Stomach smooth muscle (tissue), 2 donors: ENCODE results near the gene CIP2A.
A peak's percentile ranks its signal among the peaks of the same experiment; 100 is the strongest.

Source experiments
- H3K27ac ChIP-seq: one replicate; pipeline ENCODE4 v1.7.0; 2013; ENCODE audit warnings: mild to moderate bottlenecking, low read length, inconsistent platforms
- H3K27me3 ChIP-seq, 2 donors: one replicate each; pipeline ENCODE4 v1.7.0; 2013; ENCODE audit warnings: low read length in 2 of 2; ENCODE audit not compliant: insufficient read depth in 2 of 2, control insufficient read depth in 1 of 2
- H3K36me3 ChIP-seq, 2 donors: one replicate each; pipeline ENCODE4 v1.7.0; 2013; ENCODE audit warnings: low read length in 2 of 2; ENCODE audit not compliant: control insufficient read depth in 2 of 2, insufficient read depth in 2 of 2
- H3K4me1 ChIP-seq: one replicate; pipeline ENCODE4 v1.7.0; 2013; ENCODE audit warnings: low read length; ENCODE audit not compliant: control insufficient read depth, insufficient read depth
- H3K4me3 ChIP-seq, 2 donors: one replicate each; pipeline ENCODE4 v1.7.0; 2013; ENCODE audit warnings: low read length in 2 of 2
- H3K9ac ChIP-seq, 2 donors: one replicate each; pipeline ENCODE4 v1.7.0; 2013; ENCODE audit warnings: low read length in 2 of 2, mild to moderate bottlenecking in 1 of 2
- H3K9me3 ChIP-seq, 2 donors: one replicate each; pipeline ENCODE4 v1.7.0; 2013; ENCODE audit warnings: low read length in 2 of 2; ENCODE audit not compliant: control insufficient read depth in 2 of 2
- donor health status: healthy.
- donor health status: Pancreatic carcinoma.

Gene CIP2A

DNA sequence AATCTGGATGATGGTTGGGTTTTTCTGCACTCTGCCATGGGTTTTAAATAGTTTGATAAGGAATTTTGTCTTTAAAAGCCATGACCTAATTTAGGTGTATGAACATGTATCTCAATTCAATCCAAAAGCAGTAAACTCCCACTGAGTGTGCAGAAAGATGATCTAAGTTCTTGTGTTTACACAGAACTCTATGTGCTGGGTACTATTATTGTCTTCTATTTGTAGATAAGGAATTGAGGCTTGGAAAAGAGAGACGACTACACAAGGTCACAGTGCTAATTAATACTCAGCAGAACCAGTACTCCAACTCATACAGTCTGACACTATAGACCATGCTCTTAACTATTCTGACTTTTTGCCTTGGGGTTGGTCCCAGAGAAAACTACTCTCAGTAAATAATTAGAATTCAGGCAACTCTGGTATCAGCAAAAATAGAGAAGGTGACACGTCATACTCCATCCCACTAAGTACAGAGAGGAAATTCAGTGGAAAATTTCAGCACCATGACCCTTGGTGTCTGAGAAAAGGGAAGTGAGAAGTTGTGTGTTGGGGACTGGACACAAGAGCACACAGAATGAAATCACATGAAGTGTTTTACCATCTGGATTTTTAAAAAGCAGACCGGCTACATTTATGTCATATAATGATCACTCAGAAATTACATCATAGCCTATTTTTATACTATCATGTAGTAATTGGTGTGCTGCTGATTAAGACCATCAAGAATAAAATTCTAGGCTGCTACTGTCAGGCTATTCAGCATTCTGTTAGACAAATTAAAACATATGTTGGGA lies 60.6 kb downstream of the CIP2A start:
- H3K4me1 ChIP-seq = no peaks in the 10 kb centered on the region
- no peaks in the 10 kb centered on the region for H3K36me3 ChIP-seq
- H3K27me3 ChIP-seq = no peaks in the 10 kb centered on the region
- no peaks in the 10 kb centered on the region for H3K9me3 ChIP-seq
- no peak overlapping the region for H3K27ac ChIP-seq
- no peak overlapping the region for H3K4me3 ChIP-seq
- no peak overlapping the region for H3K9ac ChIP-seq

DNA sequence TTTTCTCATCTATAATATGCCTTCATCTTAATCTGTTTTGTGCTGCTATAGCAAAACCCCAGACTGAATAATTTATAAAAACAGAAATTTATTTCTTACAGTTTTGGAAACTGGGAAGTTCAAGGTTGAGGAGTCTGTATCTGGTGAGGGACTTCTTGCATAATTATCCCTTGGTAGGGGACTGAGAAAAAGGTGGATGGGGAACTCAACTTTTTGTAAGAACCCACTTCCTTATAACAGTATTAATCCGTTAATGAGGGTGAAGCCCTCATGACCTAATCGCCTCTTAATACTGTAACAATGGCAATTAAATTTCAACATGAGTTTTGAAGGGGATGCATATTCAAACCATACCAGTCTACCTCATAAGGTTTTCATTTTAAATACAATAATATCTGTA lies 61.4 kb downstream of the CIP2A start:
- H3K36me3 ChIP-seq = no peaks in the 10 kb centered on the region
- H3K4me1 ChIP-seq = no peaks in the 10 kb centered on the region
- H3K4me3 ChIP-seq = no peak overlapping the region
- H3K9ac ChIP-seq = no peak overlapping the region
- H3K9me3 ChIP-seq = no peaks in the 10 kb centered on the region
- no peak overlapping the region for H3K27ac ChIP-seq
- no peaks in the 10 kb centered on the region for H3K27me3 ChIP-seq

DNA sequence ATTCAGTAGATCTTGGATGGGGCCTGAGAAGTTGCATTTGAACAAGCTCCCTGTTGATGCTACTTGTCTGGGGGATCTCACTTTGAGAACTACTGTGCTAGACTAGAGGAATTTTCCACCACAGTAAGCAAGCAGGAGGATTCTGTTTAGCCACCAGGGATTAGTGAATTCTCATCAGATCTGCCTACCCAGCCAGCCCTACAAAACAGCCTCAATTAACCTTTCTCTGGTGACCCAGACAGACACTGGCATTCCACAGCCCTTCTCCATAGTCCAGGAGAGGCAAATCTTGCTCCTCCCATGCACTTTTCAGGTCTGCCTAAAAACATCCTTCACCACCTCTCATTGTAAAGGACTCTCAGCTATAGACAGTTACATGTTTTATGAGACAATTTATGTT lies 62.1 kb downstream of the CIP2A start:
- H3K9ac ChIP-seq = no peak overlapping the region
- H3K4me3 ChIP-seq = no peak overlapping the region
- no peaks in the 10 kb centered on the region for H3K9me3 ChIP-seq
- H3K4me1 ChIP-seq = no peaks in the 10 kb centered on the region
- H3K27me3 ChIP-seq = no peaks in the 10 kb centered on the region
- H3K36me3 ChIP-seq = no peaks in the 10 kb centered on the region
- H3K27ac ChIP-seq = no peak overlapping the region

- Histone ChIP-seq H3K27me3 (no peaks in the 10 kb centered on the region), H3K27ac (no peak overlapping the region), H3K36me3 (no peaks in the 10 kb centered on the region), H3K4me3 (no peak overlapping the region), H3K9me3 (no peaks in the 10 kb centered on the region), H3K4me1 (no peaks in the 10 kb centered on the region), H3K9ac (no peak overlapping the region)
Observed at GRCh38 chr3:108525971-108526370, 63.3 kb downstream of the CIP2A start.

DNA sequence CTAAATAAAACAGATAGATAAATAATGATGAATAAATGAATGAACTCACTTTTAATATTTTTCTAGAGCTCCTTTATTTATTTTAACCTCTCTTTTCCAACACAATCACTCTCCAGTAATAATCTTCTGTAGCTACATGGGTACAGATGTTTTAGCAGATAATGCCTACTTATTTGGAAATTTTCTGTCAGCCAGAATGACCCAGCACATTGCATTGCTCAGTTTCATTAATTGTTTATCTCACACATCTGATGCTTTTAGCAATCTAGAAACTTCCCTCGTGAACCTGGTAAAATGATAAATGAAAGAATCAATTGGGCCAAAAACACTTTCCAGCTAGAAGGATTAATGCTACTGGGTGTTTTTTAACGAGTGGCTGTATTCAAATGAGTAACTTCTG lies 64.0 kb downstream of the CIP2A start:
- no peaks in the 10 kb centered on the region for H3K4me1 ChIP-seq
- no peak overlapping the region for H3K9ac ChIP-seq
- H3K4me3 ChIP-seq = no peak overlapping the region
- H3K36me3 ChIP-seq = no peaks in the 10 kb centered on the region
- H3K9me3 ChIP-seq = no peaks in the 10 kb centered on the region
- H3K27me3 ChIP-seq = no peaks in the 10 kb centered on the region
- peak overlapping the region; percentile 8 for H3K27ac ChIP-seq

- Histone ChIP-seq H3K4me3 (peak overlapping the region in 1 of 2 donors; percentile 4), H3K27me3 (no peaks in the 10 kb centered on the region), H3K27ac (peak overlapping the region; percentile 32), H3K4me1 (no peaks in the 10 kb centered on the region), H3K9me3 (no peaks in the 10 kb centered on the region), H3K36me3 (no peaks in the 10 kb centered on the region), H3K9ac (no peak overlapping the region)
Observed at GRCh38 chr3:108524537-108524936, 64.7 kb downstream of the CIP2A start.

DNA sequence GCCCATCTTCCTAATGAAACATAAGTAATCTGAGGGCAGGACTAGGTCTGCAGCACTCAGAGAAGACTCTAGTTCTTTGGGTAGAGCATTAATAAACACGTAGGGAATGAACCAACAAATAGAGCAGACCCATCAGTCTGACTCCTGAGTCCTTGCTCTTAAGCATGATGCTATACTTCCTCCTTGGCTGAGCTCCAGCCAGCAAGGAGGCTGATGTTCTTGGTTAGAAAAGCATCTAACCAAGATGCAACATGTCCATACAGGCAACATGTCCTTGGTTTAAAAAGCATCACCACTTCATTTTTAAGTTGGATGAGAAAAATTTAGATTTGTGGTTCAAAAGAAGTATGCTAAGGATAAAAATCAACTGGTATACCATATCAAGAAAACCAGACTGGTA lies 70.3 kb downstream of the CIP2A start:
- Histone ChIP-seq H3K9ac (no peak overlapping the region), H3K36me3 (no peaks in the 10 kb centered on the region), H3K4me1 (no peaks in the 10 kb centered on the region), H3K27ac (no peak overlapping the region), H3K4me3 (no peak overlapping the region), H3K9me3 (no peaks in the 10 kb centered on the region), H3K27me3 (no peaks in the 10 kb centered on the region)

- no peak overlapping the region for H3K27ac ChIP-seq
- no peak overlapping the region for H3K9ac ChIP-seq
- peaks cover 4% of the 10 kb centered on the region for H3K4me1 ChIP-seq
- H3K4me3 ChIP-seq = no peak overlapping the region
- no peaks in the 10 kb centered on the region for H3K27me3 ChIP-seq
- no peaks in the 10 kb centered on the region for H3K9me3 ChIP-seq
- H3K36me3 ChIP-seq = no peaks in the 10 kb centered on the region
Observed at GRCh38 chr3:108516881-108517280, 72.4 kb downstream of the CIP2A start.

DNA sequence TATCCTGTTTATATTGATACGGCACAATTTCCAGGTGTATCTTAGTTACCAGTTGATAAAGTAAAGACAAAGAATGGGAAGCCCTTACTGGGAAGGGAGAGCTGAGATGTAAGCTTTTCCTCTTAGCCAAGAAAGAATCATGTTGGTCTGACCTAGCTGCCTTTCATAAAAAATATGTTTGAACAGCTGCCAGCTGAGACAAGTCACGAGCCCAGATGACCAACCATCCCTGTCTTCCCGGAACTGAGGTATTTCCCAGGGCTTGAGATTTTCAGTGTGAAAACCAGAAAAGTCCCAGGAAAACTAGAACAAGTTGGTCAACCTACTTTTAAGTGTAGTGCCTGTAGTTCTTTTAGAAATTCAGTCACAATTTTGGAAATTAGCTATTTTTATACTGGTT lies 75.3 kb downstream of the CIP2A start:
- Histone ChIP-seq H3K36me3 (no peaks in the 10 kb centered on the region), H3K4me3 (no peak overlapping the region), H3K9ac (no peak overlapping the region), H3K27me3 (no peaks in the 10 kb centered on the region), H3K27ac (no peak overlapping the region), H3K4me1 (peaks cover 4% of the 10 kb centered on the region), H3K9me3 (no peaks in the 10 kb centered on the region)

GRCh38 chr3:108512671-108513070 lies 76.6 kb downstream of the CIP2A start:
- no peaks in the 10 kb centered on the region for H3K36me3 ChIP-seq
- H3K27ac ChIP-seq = no peak overlapping the region
- no peaks in the 10 kb centered on the region for H3K27me3 ChIP-seq
- no peak overlapping the region for H3K4me3 ChIP-seq
- H3K9ac ChIP-seq = no peak overlapping the region
- H3K9me3 ChIP-seq = no peaks in the 10 kb centered on the region
- H3K4me1 ChIP-seq = peaks cover 4% of the 10 kb centered on the region

- no peak overlapping the region for H3K4me3 ChIP-seq
- H3K27me3 ChIP-seq = no peaks in the 10 kb centered on the region
- H3K9me3 ChIP-seq = no peaks in the 10 kb centered on the region
- peaks cover 4% of the 10 kb centered on the region for H3K4me1 ChIP-seq
- H3K9ac ChIP-seq = no peak overlapping the region
- H3K27ac ChIP-seq = no peak overlapping the region
- no peaks in the 10 kb centered on the region for H3K36me3 ChIP-seq
Observed at GRCh38 chr3:108511490-108511889, 77.7 kb downstream of the CIP2A start.
